ENCODE results near the gene SUMO2.

- TF ChIP-seq EZH2phosphoT487 (IDR thresholded peaks at IDR 0.05; ENCODE audit: borderline replicate concordance, low read length) = no peak
- TF ChIP-seq, protein P1, sequence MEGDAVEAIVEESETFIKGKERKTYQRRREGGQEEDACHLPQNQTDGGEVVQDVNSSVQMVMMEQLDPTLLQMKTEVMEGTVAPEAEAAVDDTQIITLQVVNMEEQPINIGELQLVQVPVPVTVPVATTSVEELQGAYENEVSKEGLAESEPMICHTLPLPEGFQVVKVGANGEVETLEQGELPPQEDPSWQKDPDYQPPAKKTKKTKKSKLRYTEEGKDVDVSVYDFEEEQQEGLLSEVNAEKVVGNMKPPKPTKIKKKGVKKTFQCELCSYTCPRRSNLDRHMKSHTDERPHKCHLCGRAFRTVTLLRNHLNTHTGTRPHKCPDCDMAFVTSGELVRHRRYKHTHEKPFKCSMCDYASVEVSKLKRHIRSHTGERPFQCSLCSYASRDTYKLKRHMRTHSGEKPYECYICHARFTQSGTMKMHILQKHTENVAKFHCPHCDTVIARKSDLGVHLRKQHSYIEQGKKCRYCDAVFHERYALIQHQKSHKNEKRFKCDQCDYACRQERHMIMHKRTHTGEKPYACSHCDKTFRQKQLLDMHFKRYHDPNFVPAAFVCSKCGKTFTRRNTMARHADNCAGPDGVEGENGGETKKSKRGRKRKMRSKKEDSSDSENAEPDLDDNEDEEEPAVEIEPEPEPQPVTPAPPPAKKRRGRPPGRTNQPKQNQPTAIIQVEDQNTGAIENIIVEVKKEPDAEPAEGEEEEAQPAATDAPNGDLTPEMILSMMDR (IDR thresholded peaks at IDR 0.05; ENCODE audit: low read depth, low read length, poor library complexity, severe bottlenecking) = peak; percentile 76
Observed at GRCh38 chr17:75131278-75132017, 51.3 kb downstream of the SUMO2 start, which contains the start of gene NT5C.

All from DOHH2 (cell line).